GM13977 (cell line): Measurements from ENCODE around the gene CERK.

Source experiments
- DNase-seq: peaks from one replicate; pipeline ENCODE4 v3.0.0; 2012; ENCODE audit warnings: low spot score
- in situ Hi-C: fragments of 300-500 bp; cut with MboI; formaldehyde crosslinking; loops from one replicate; pipeline ENCODE4 v1.12.0; 2022; ENCODE audit warnings: low sequenced_read_pairs, low pct_unique_long_range_greater_than_20kb, mixed read lengths, inconsistent platforms; ENCODE audit not compliant: unreplicated experiment
- TF ChIP-seq, protein P1 (sequence below): IDR thresholded peaks from 2 replicates; pipeline ENCODE4 v1.5.1; 2012; ENCODE audit warnings: mild to moderate bottlenecking, control low read depth; ENCODE audit not compliant: insufficient read depth; ENCODE audit errors: extremely low read depth, missing control alignments

The CERK gene

DNA sequence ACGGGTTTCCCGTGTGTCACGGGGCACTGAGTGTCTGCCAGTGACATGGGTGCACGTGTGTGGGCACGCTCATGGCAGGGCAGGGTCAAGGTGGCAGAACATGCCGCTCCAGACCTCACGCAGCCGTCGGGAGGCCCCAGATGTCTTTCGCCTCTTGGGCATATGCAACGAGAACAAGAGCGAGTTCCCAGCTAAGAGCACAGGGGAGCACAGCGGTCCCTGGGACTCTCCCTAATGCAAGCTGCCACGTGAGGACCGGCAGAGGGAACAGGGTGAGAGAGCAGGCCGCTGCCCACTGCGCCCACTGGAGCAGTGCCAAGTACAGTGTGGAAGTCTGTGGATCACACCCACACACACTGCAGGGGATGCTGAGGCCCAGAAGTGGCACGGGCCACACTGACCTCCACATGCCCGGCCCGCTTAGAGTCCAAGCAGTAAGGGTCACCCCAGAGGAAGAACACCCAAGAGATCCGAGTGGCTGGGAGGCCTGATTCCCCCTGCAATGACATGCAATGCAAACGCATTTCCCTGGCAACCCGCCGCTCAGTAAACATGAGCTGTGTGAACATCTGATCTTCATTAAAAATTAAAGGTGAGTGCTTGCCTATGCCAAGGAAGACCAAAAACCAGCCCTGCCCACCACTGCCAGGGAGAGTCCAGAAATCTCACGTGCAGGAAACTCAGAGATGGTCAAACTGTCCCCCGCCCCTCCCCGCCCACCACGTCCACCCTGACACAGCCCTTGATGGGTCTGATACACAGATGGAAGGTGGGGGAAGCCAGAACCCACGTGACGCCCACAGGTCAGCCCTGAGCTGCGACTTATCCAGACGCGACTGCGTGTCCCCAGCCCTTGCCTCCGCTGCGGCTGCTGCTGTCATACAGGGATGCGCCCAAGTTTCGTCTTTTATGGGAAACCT is 11.7 kb downstream of the CERK start:
- TF ChIP-seq, protein P1, sequence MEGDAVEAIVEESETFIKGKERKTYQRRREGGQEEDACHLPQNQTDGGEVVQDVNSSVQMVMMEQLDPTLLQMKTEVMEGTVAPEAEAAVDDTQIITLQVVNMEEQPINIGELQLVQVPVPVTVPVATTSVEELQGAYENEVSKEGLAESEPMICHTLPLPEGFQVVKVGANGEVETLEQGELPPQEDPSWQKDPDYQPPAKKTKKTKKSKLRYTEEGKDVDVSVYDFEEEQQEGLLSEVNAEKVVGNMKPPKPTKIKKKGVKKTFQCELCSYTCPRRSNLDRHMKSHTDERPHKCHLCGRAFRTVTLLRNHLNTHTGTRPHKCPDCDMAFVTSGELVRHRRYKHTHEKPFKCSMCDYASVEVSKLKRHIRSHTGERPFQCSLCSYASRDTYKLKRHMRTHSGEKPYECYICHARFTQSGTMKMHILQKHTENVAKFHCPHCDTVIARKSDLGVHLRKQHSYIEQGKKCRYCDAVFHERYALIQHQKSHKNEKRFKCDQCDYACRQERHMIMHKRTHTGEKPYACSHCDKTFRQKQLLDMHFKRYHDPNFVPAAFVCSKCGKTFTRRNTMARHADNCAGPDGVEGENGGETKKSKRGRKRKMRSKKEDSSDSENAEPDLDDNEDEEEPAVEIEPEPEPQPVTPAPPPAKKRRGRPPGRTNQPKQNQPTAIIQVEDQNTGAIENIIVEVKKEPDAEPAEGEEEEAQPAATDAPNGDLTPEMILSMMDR, result no peak
- in situ Hi-C loops, result no loop called here
- DNase-seq, result no peak

DNA sequence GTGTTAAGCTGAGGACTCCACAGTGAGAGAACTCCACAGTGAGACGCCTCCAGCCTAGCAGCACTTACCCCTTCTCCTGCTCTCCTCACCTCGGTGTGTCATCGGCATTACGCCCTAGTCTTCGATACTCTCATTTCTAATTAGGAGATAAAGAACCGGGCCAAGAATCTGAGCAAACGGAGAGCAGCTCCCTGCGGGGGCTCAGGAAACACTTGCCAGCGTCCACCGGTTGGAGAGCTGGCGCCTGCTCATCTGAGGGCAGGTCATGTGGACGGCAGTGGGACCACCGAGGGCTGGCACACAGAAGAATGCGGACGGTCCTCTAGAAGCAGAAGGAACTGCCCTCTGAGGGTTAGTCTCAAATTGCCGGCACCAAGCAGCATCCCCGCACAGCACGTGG is 13.0 kb downstream of the CERK start:
- TF ChIP-seq, protein P1, result no peak
- in situ Hi-C loops, result no loop called here
- DNase-seq, result no peak

DNA sequence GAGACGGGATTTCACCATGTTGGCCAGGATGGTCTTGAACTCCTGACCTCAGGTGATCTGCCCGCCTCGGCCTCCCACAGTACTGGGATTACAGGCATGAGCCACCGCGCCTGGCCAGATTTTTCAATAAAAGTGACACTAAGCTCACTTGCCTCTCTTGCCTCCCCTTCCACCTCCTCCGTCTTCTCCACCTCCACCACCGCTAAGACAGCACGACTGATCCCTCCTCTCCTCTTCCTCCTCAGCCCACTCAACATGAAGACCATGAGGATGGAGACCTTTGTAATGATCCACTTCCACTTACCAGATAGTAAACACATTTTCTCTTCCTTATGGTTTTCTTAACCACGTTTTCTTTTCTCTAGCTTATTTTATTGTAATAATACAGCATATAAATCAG is 14.2 kb downstream of the CERK start:
- no peak for DNase-seq
- TF ChIP-seq, protein P1, result no peak
- in situ Hi-C loops, result no loop called here

DNA sequence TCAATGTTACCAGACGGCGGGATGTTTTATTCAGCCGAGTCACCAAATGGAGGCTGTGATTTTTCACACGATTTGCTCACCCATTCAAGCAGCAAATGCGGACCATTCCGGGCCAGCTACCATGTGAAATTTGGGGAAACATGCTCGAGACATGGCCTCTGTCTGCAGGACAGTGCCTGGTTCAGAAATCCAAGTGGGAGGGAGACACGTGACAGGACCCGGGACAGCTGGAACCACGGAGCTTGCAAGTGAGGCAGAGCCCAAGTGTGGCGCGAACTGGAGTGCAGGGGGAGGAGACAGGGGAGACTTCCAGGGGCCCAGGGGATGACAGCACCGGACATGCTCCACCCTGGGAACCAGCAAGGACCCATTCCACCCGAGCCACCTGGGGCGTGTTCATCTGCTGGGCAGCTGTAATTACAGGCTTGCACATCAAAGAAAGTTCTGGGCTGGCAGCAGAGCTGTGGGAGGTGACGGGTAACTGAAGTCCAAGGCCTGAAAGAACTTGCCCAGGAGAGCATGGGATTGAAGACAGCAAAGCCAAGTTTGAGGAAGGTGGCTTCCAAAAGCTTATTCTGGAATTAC is 16.5 kb downstream of the CERK start:
- in situ Hi-C loops, result no loop called here
- TF ChIP-seq, protein P1, result no peak
- no peak for DNase-seq

DNA sequence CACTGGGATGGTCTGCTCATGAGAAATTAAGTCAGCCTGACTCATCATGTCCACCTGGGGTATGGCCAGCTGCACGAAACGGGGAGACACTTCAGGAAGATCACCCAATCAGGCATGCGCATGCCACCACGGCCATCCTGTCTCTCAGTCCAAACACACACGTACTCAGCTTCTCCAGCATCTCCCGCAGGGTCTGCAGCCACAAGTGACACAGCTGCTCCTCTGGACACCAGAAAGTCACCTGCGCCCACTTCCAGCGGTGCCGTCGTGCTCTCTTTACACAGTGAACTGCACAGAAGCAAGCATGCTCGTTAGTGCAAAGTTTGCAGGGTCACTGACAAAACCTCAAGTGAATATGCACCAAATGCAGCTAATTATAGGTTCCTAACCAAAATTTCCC is 18.1 kb downstream of the CERK start:
- in situ Hi-C loops, result no loop called here
- DNase-seq, result no peak
- TF ChIP-seq, protein P1, result no peak

DNA sequence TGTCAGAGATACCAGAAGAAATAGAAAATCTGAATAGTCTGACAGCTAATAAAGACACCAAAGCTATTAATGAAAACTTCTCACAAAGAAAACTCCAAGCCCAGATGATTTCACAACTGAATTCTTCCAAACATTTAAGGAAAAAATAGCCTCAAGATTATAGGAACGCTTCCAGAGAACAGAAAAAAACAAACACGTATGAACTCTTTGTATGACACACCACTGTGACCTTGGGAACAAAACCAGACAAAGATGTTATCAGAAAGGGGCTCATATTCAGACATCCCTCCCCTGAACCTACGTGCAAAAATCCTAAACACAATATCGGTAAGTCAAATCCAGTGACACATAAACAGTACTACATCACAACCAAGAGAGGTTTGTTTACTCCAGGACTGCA is 23.5 kb downstream of the CERK start:
- in situ Hi-C loops, result no loop called here
- TF ChIP-seq, protein P1, result no peak
- DNase-seq, result no peak
